Gastrocnemius medialis (tissue), 4 donors: ENCODE data around the gene DPF1.

Experiments used
- POLR2A ChIP-seq, 2 donors: fragments of 450-650 bp; IDR thresholded peaks; one replicate each; pipeline ENCODE4 v1.6.1; 2017; ENCODE audit warnings: antibody characterized with exemption in 2 of 2, mild to moderate bottlenecking in 2 of 2, moderate library complexity in 2 of 2
- TF ChIP-seq, protein P1 (sequence below), 5 experiments: fragments of 450-650 bp in 3 of 5; fragments of 200-600 bp in 2 of 5; sonication (generic) in 2 of 5; IDR thresholded peaks in 4 of 5; conservative IDR thresholded peaks in 1 of 5; 1 replicate in 4 of 5; 2 replicates in 1 of 5; pipeline ENCODE4 v1.5.1; 2016 to 2019; ENCODE audit warnings: antibody characterized with exemption in 5 of 5, mild to moderate bottlenecking in 3 of 5, moderate library complexity in 3 of 5

DNA sequence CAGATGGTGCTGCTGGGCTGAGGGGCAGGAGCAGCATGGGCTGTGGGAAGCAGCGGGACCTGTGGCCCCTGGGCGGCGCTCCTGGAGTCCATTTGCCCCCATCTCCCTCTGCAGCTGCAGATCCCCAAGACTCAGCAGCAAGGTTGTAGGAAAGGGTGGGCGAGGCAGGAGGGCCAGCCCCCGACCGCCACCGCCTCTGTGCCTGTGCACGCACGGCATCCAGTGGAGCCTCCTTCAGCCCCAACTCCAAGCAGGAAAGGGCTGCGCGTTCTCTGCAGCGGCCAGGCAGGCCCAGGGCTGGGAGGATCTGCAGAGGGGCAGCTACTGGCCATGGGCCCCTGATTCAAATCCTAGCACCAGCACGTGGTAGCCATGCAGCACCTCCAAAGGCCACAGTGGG lies 20.8 kb downstream of the DPF1 start:
- TF ChIP-seq, protein P1, sequence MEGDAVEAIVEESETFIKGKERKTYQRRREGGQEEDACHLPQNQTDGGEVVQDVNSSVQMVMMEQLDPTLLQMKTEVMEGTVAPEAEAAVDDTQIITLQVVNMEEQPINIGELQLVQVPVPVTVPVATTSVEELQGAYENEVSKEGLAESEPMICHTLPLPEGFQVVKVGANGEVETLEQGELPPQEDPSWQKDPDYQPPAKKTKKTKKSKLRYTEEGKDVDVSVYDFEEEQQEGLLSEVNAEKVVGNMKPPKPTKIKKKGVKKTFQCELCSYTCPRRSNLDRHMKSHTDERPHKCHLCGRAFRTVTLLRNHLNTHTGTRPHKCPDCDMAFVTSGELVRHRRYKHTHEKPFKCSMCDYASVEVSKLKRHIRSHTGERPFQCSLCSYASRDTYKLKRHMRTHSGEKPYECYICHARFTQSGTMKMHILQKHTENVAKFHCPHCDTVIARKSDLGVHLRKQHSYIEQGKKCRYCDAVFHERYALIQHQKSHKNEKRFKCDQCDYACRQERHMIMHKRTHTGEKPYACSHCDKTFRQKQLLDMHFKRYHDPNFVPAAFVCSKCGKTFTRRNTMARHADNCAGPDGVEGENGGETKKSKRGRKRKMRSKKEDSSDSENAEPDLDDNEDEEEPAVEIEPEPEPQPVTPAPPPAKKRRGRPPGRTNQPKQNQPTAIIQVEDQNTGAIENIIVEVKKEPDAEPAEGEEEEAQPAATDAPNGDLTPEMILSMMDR (IDR thresholded peaks at IDR 0.05 in 4 of 5, conservative IDR thresholded peaks at IDR 0.05 in 1 of 5): no peak
- no peak for TF ChIP-seq POLR2A (IDR thresholded peaks at IDR 0.05)
